NCI-H2196 treated with DMSO at 0.1 percent for 48 hours (cell line): ENCODE measurements around the gene FOXI1.

ENCODE experiments used
- DNase-seq: peaks from one replicate; lab custom pipeline; 2025; ENCODE audit not compliant: unreplicated experiment; lab: John Stamatoyannopoulos, UW

Gene FOXI1

DNA sequence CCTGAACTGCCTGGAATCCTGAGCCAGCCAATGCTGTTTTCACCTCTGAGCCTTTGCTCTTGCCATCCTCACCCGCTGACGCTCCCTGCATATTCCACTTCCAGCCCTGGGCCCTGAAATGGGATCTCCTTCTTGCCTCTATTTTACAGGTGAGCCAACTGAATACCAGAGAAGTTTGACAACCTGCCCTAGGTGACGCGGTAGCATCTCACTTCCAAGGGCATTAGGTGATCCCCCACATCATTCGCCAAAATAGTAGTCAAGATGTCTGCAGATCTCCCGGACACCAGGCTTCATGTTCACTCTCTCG is 43.5 kb downstream of the FOXI1 start:
- DNase-seq = no peak

DNA sequence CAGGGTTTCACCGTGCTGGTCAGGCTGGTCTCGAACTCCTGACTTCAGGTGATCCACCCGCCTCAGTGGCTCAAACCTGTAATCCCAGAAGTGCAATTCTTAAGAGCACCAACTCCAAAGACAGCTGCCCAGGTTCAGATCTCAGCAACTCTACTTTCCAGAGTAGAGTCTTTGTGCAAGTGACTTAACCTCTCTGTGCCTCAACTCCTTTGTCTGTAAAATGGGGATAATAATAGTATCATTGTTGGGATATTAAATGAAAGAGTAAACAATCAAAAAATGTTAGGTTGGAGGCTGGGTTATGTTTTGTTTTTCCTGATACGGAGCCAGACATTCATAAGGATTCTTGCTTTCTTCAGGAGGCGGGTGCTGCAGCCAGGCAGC is 45.0 kb downstream of the FOXI1 start:
- DNase-seq = no peak

DNA sequence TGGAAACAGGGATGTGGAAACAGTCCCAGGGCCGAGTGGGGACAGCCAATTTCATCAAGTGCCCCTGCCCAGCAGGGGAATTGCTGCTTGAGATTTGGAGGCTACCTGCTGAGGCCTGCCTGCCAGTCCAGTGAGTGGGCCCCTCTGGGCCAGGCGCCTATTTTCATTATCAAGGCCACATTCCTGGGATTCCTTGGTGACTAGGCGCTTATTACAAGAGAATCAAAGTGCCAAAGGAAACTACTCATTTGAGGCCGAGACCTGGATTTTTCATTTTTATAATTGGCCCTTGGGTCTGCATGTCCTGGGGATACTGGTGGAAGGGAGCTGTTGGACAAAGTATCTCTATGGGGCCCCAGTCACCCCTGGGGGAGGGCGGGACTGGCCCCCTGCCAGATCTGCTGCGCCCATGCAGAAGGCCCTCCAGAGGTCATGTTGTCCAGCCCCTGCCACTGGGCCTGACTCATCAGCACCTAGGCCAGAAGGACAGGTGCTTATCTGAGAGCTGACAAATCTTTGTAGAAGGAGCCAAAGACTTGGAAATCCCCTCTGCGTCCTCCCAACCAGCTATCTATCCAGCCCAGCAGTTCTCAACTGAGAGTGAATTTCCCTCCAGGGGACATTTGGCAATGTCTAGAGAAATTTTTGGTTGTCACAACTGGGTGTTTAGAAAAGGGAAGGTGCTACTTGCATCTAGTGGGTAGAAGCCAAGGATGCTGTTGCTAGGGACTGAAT is 45.6 kb downstream of the FOXI1 start:
- no peak for DNase-seq

DNA sequence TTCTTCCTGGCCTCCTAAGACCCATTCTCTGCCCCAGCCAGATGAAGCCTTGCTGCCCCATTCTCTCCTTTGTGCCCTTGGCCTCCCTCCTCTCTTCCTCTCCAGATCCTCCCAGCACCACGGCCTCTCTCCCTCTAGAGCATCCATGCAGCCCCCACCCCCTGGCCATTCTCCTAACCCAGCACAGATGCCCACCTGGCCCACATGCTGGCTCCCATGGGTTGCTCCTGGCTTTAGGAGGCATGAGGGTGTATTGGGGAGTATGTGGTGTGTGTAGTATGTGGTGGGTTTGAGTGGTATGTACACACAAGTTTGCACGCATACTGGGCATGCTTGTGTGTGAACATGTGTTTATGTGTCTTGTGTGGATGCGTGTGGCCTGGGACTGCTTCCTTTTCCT is 47.1 kb downstream of the FOXI1 start:
- no peak for DNase-seq

DNA sequence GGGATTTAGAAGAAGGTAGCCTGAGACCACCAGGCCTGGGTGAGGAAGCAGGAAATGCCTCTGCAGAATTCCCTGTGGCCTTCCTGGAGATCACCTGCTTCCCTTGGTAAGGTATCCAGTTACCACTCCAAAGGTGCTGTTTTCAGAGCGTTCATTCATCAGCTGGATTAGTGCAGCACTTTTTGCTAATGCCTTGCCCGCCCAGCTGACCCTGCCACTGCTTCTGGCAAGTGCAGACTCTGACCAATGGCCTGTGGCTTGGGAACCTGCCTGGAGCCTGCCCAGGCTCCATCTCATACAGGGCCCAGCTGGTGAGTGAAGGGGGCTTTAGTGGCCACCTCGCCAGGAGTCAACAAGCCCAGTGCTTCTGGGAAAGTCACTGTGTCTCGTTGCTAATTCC is 48.6 kb downstream of the FOXI1 start:
- DNase-seq = no peak

DNA sequence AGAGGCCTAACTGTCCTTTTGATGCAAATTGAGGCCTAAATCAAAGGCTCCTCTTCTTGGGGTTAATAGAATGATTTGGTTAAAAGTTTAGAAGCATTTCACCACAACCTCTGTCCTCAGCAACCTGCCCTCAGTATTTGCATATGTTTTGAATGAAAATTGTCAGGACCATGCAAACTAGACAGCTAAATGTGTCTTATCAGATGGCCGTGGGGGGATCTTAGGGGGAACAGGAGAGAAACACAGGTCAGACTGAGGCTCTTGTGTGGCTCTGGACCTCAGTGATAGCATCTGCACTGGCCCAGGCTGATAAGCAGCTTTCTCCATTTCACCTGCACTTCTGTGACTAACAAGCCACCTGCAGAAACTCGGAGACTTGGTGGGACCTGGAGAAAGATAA is 49.0 kb downstream of the FOXI1 start:
- DNase-seq = no peak

DNA sequence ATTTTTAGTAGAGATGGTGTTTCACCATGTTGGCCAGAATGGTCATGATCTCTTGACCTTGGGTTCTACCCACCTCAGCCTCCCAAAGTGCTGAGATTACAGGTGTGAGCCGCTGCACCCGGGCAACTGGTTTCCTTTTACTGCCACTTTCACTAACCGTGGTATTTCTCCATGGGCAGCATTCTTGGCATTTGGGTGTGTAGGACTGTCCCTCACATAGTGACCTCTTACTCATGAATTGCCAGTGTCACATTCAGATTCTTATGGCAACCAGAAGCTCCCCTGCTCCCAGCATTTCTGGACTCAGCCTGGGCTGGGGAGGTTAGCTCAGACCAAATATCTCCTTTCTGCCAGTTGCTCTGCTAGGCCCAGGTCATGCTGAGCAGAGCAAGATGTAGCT is 50.1 kb downstream of the FOXI1 start:
- no peak for DNase-seq

DNA sequence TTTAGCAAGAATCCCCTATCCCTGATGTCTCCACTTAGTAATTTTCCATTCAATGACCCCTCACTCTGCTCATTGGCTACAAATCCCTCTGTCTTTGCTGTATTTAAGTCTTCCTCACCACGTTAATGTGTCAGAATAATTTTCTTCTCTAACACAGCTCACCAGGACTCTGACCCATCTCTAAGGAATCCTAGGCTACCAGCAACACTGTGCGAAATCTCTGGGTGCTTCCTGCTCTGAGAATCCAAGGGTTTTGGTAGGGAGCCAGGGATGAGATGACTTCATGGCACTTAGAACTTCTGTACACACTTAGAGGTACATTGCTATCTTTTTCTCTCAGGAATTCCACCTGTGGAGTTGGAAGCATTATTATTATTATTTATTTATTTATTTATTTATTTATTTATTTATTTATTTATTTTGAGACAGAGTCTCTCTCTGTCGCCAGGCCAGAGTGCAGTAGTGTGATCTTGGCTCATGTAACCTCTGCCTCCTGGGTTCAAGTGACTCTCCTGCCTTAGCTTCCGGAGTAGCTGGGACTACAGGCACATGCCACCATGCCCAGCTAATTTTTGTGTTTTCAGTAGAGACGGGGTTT is 53.5 kb downstream of the FOXI1 start:
- DNase-seq = no peak
